GM18526 (cell line): Measurements from ENCODE around the gene S100A14.

ENCODE experiments used
- POLR2A ChIP-seq: IDR thresholded peaks from 3 replicates; pipeline ENCODE4 v1.6.1; 2011; ENCODE audit not compliant: insufficient read length; ENCODE audit errors: extremely low read depth

Gene S100A14

DNA sequence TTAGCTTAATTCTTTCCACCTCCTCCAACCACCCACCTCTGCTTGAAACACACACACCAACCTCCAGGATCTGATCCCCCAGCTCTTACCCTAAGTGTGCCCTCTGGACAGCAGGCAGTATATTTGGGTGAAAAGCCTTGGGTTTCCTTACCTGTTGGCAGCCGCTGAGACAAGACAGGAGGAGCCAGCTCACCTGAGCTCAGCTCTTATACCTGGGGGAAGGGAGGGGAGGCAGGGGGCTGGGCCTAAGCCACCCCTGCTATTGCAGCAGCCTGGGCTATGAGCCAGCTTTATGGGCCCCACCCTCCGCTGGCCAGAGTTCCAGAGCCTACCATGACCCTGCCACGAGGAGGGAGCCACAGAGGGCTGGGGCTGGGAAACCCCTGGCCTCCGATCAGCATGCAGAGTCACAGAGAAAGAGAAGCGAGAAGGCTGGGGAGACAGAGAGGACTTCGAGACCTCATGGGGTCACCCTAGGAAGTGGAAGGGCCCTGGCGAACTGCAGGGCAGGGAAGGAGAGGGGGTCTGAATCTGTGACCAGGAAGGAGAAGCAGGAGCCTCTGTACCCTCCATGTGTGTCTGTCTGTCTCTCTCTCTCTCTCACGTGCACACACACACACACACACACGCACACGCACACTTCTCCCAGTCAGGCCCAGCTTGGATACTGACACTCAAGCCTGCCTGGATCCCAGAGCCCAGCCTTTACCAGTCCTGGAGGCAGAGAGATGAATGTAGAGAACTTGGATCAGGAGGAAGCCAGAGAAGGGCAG lies at the start of gene S100A14:
Gene S100A14 (minus strand): TSS at position 182 of the 773 bp plus-strand sequence. CDS start 467 bp downstream, outside the sequence.
- no peak for TF ChIP-seq POLR2A

GRCh38 chr1:153663211-153663610 lies 47.1 kb upstream of the S100A14 start:
- no peak for TF ChIP-seq POLR2A

GRCh38 chr1:153662269-153662668 lies 46.1 kb upstream of the S100A14 start:
- TF ChIP-seq POLR2A = no peak

DNA sequence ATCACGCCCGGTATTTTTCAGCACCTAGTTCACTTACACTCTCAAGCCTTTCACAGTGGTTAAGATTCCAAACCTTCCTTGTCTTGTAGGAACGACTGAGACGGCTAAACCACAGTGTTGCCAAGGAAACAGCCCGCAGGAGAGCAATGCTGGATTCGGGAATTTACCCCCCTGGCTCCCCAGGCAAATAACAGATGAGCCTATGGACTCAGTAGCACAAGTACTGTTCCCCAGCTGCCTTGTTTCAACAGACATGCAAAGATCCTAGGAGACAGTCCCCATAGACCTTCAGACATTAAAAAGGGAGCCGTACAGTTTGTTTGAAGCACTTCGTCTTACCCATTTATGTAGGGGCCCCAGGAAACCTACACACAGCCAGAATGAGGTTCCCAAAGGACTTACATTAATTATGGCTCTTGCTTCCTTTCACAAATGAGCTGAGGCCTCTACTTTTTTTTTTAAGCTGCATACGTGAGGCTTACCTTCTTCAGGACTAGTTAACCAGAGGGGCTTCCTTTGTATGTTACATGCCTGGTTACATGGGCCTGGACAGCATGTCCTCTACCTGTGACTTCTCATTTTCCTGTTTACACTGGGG lies 45.1 kb upstream of the S100A14 start:
- no peak for TF ChIP-seq POLR2A

- TF ChIP-seq POLR2A = no peak
Measured at GRCh38 chr1:153659656-153660055, 43.5 kb upstream of the S100A14 start.

DNA sequence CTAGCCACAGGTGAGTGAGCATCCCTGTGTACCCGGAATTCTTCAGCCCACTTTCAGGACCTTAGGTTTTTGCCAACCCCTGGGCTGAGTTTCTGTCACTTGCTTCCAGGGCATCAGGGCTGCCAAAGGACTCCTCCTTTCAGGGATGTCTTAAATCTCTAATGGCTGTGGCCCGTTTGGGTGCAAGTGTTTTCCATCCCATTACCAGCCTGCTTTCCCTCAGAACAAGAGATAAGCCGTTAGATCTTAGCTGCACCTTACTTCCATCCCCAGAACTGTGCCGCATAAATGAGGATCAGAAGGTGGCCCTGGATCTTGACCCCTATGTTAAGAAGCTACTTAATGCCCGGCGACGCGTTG lies 43.0 kb upstream of the S100A14 start:
- TF ChIP-seq POLR2A = no peak

DNA sequence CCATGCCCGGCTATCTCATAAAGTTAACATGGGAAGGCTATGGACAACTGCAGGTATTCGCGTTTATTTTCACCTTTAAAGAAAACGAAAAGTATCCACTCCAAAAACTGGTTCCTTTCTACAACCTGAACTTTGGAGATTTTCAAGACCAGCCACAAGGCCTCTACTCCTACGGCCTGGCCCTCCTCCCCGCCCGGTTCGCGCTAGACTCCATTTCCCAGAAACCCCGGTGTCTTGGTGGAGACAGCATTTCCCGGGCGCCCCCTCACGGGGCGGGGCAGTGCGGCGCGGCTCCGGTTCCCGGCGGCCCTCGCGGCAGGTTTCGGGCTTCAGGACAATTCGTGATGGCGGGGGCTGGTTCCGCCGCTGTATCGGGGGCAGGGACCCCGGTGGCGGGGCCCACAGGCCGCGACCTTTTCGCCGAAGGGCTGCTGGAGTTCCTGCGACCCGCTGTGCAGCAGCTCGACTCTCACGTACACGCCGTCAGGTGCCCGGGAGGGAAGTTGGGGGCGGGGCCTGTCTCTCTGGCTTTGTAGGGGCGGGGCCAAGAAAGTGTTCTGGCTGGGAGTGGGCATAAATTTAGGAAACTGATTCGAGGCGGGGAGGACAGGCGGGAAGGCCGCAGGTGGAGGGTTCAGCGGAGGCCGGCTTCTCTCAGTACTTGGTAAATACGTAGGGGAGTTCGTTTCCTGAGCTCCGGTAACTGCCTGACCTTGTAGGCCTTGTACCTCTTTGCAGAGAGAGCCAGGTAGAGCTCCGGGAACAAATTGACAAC lies 42.5 kb upstream of the S100A14 start, which contains the start of gene SNAPIN:
Gene SNAPIN (plus strand): TSS at position 304 of the 775 bp plus-strand sequence. CDS start 41 bp downstream, at position 345.
- peak; percentile 86 for TF ChIP-seq POLR2A

DNA sequence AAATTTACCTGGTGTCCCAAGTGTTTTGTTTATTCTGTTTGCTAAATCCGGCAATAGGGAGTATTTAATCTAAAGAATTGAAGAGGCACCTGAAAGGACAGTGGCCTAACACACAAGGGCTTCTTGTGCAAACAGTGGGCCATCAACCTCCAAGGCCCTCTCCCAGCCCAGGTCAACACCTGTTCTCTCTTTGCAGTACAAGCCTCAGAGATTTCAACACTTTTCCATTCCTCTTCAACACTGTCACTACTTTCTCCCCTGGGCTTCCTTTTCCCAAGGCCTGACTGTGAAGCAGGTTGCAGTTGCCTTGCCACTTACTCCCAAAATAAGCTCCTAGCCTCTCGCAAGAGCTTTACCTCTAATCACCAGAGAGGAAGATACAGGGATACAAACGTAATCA lies 39.2 kb upstream of the S100A14 start:
- no peak for TF ChIP-seq POLR2A

- no peak for TF ChIP-seq POLR2A
Measured at GRCh38 chr1:153652805-153653500, 36.8 kb upstream of the S100A14 start.

GRCh38 chr1:153651771-153652170 lies 35.6 kb upstream of the S100A14 start:
- TF ChIP-seq POLR2A = no peak

DNA sequence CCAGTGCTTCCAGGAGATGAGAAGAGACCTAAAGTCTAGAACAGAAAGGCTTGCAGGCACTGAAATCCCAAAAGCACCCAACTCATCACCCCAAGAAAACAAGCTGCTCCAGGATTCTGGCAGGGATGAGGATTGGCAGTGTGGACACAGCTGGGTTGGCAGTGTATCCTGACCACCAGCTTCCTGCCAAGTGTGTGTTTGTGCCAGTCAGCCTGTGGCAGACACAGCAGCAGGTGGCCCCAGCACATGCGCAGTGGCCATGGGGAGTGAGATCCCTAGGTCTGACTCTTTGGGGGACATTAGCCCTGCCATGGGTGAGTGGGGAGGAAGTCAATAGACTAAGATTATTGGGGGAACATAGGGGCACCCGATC lies 33.7 kb upstream of the S100A14 start:
- TF ChIP-seq POLR2A = no peak

DNA sequence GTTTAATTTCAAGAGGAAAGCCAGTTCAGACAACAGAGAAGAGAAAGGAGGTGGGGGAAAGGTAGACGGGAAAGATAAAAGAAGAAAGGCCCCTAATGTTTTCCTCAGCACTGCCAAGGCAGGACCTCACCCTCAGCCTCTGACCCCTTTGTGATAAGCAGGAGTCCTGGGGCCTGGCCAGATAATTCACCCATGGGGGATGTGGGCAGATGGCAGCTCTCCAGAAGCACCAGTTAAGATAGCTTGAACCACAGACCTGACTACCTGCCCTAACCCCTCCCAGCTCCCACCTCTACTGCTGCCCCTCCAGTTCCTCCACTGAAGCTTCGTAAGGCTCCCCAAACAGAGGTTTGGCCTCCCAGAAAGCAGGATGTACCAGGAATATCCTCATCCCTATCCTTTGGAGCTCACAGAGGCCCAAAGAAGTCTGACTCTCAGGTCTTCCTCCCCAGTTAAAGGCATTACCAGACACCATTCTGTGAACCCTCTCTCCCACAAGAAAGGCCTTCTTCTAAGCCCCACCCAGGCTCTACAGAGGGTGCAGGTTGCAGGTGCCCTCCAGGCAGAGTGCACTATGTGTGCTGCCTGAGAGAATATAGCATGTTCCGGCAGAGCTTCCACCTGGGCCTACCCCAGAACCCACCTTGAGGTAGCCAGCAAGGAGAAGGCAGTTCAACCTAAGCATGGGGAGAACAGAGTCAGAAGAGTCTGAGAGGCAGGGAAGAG lies 33.2 kb upstream of the S100A14 start:
- TF ChIP-seq POLR2A = no peak

DNA sequence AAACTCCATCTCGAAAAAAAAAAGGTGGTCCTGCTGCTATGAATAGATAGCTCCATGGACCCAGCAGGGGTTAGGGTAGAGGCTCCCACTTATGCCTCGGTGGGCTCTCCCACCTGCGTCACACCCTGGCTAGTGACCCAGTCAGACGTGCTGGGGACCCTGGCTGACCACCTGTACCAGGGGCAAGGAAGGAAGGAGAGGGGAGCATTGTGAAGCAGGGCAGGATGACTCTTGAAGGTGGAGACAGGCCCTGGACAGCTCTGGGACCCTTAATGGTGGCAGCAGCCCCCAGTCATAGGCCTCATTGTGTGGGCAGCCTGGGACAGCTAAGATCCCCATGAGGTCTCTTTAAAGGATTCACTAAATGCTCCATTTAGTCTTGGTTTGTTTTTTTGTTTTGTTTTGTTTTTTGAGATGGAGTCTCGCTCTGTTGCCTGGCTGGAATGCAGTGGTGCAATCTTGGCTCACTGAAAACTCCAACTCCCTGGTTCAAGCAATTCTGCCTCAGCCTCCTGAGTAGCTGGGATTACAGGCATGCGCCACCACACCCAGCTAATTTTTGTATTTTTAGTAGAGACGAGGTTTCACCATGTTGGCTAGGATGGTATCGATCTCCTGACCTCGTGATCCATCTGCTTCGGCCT lies 32.0 kb upstream of the S100A14 start:
- TF ChIP-seq POLR2A = no peak

DNA sequence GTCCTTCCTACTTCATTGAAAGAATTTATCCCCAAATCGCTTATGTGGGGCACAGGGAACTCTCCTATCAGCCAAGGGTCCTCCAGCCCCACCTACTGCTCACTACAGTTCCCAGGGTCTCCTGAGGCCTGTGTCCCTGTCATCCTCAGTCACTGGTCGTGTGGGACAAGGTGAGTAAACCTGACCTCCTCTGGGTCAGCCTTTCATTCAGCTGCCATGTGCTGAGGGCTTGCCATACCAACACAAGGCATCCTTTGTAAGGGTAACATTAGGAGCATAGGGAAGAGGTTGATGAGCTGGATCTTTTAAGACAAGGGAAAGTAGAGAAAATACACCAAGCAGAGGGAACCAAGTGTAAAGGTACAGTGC lies 31.2 kb upstream of the S100A14 start:
- TF ChIP-seq POLR2A = no peak
